WI38 (cell line): Measurements from ENCODE around the gene GPN1.

Experiments used
- H3K4me3 ChIP-seq: 2 replicates; pipeline ENCODE4 v1.5.1; 2011; ENCODE audit warnings: low read depth, mild to moderate bottlenecking, control low read depth, low read length
- CTCF ChIP-seq: IDR thresholded peaks from 2 replicates; pipeline ENCODE4 v1.5.1; 2012; ENCODE audit warnings: low read depth, mild to moderate bottlenecking, control low read depth, low read length

Gene GPN1

GRCh38 chr2:27663285-27664153, 34.7 kb downstream of the GPN1 start, which contains the start of the genes SLC4A1AP and SUPT7L:
TSS of gene SLC4A1AP (plus strand) at chr2:27663889. CDS start at chr2:27663915, 26 bp downstream.
TSS of gene SUPT7L (minus strand) at chr2:27663614. CDS start at chr2:27662192, 1,422 bp downstream.
- H3K4me3 ChIP-seq: peak within 1 kb of the TSS; percentile 96
- no peak for TF ChIP-seq CTCF

- peak overlapping the region; percentile 96 for H3K4me3 ChIP-seq
- TF ChIP-seq CTCF: no peak
Observed at GRCh38 chr2:27664154-27664574, 35.3 kb downstream of the GPN1 start.

GRCh38 chr2:27664622-27665363, 35.9 kb downstream of the GPN1 start:
- peak overlapping the region; percentile 96 for H3K4me3 ChIP-seq
- TF ChIP-seq CTCF: no peak

- no peak for TF ChIP-seq CTCF
- no peak overlapping the region for H3K4me3 ChIP-seq
Observed at GRCh38 chr2:27667446-27667845, 38.6 kb downstream of the GPN1 start.

- no peak for TF ChIP-seq CTCF
- H3K4me3 ChIP-seq: no peak overlapping the region
Observed at GRCh38 chr2:27671235-27671634, 42.4 kb downstream of the GPN1 start.

GRCh38 chr2:27672723-27673486, 44.1 kb downstream of the GPN1 start:
- no peak overlapping the region for H3K4me3 ChIP-seq

More at GRCh38 chr2:27672723-27673486, 44.1 kb downstream of the GPN1 start:
- TF ChIP-seq CTCF: no peak
